K562 (cell line): Measurements from ENCODE around the gene SFR1. TPM values are rescaled to one million over a fixed set of nuclear protein-coding genes. Genes with fewer than 3 reads are reported as not detected.
A peak's percentile ranks its signal among the peaks of the same experiment; 100 is the strongest.

Source experiments
- BRCA1 ChIP-seq, 2 experiments: fragments of 450-650 bp in 1 of 2; sonication (generic) in 1 of 2; formaldehyde crosslinking in 1 of 2; IDR thresholded peaks; 2 replicates each; pipeline versions ENCODE4 v1.5.0 to v1.6.1; 2017 to 2020; ENCODE audit warnings: mild to moderate bottlenecking in 1 of 2, missing genetic modification reagents in 1 of 2
- CBX2 ChIP-seq: fragments of 200-600 bp; sonication (generic); IDR thresholded peaks from one replicate; pipeline ENCODE4 v1.6.1; 2012; ENCODE audit warnings: mild to moderate bottlenecking, low read length, inconsistent platforms; ENCODE audit not compliant: insufficient read depth, poor library complexity, severe bottlenecking
- HSF4 ChIP-seq: fragments of 250-450 bp; sonication (Bioruptor Pico); IDR thresholded peaks from 2 replicates; pipeline ENCODE4 v2.1.2; 2022; ENCODE audit warnings: mild to moderate bottlenecking, moderate library complexity, borderline replicate concordance
- MBD2 ChIP-seq: sonication (generic); IDR thresholded peaks from 2 replicates; pipeline ENCODE4 v1.6.1; 2016; ENCODE audit warnings: low read depth, borderline replicate concordance
- MXI1 ChIP-seq: IDR thresholded peaks from 2 replicates; pipeline ENCODE4 v1.6.1; 2011; ENCODE audit warnings: low read depth, mild to moderate bottlenecking, improper control_type of control experiment, low read length
- PML ChIP-seq: IDR thresholded peaks from 2 replicates; pipeline ENCODE4 v1.6.1; 2012; ENCODE audit warnings: low read length, inconsistent platforms
- RAD21 ChIP-seq, 2 experiments: fragments of 250-450 bp in 1 of 2; fragments of 450-650 bp in 1 of 2; sonication (Bioruptor Pico) in 1 of 2; formaldehyde crosslinking in 1 of 2; IDR thresholded peaks in 1 of 2; conservative IDR thresholded peaks in 1 of 2; 2 replicates each; pipeline versions ENCODE4 v1.4.0 to v1.8.0; 2020 to 2022; ENCODE audit warnings: mild to moderate bottlenecking in 2 of 2, moderate library complexity in 1 of 2
- RUNX1 ChIP-seq: sonication (generic); IDR thresholded peaks from 2 replicates; pipeline ENCODE4 v1.6.1; 2016; ENCODE audit warnings: antibody characterized with exemption, low read depth
- SMARCE1 ChIP-seq: fragments of 450-650 bp; IDR thresholded peaks from 2 replicates; pipeline ENCODE4 v1.7.1; 2016; ENCODE audit warnings: mild to moderate bottlenecking
- XRCC3 ChIP-seq: fragments of 450-650 bp; IDR thresholded peaks from 2 replicates; pipeline ENCODE4 v1.6.1; 2017; ENCODE audit warnings: mild to moderate bottlenecking, moderate library complexity
- ZBTB40 ChIP-seq, 2 experiments: fragments of 450-650 bp in 1 of 2; sonication (generic) in 1 of 2; formaldehyde crosslinking in 1 of 2; IDR thresholded peaks; 2 replicates each; pipeline versions ENCODE4 v1.7.1 to v1.9.0; 2016 to 2022; ENCODE audit warnings: inconsistent platforms in 1 of 2, mild to moderate bottlenecking in 1 of 2, missing genetic modification reagents in 1 of 2
- ZSCAN32 ChIP-seq: fragments of 450-650 bp; formaldehyde crosslinking; IDR thresholded peaks from 2 replicates; pipeline ENCODE4 v1.4.0; 2020; ENCODE audit warnings: mild to moderate bottlenecking, moderate library complexity
- polyA plus RNA-seq, 8 experiments: library from polyadenylated mRNA; depleted of rRNA in 4 of 8; stranded (reverse) in 5 of 8; unstranded in 3 of 8; fragments of >200 nt; fragmentation: Nextera tagmentation in 2 of 8; fragmentation: Illumina TruSeq in 1 of 8; extraction: Ambion mirVana in 2 of 8; extraction: Trizol in 1 of 8; gene quantifications; 2 replicates each; pipeline versions ENCODE4 v1.2.1 to v1.2.3, GENCODE V29; 2011 to 2014; ENCODE audit warnings: inconsistent platforms in 1 of 8, missing spikeins in 1 of 8
- total RNA-seq, 7 experiments: library from RNA; depleted of rRNA in 6 of 7; stranded (reverse); fragments of >200 nt in 6 of 7; fragmentation: Illumina TruSeq in 2 of 7; extraction: Trizol in 2 of 7; gene quantifications; 2 replicates each; pipeline versions ENCODE4 v1.2.1 to v1.2.3, GENCODE V29; 2011 to 2021; ENCODE audit warnings: low replicate concordance in 1 of 7
- TF ChIP-seq, protein P1 (sequence below): sonication (generic); formaldehyde crosslinking; IDR thresholded peaks from 2 replicates; pipeline ENCODE4 v1.8.0; 2023; ENCODE audit warnings: mild to moderate bottlenecking, missing genetic modification reagents

Gene SFR1
- total and polyA plus RNA-seq, 9 of the 15 experiments (the other 6 are each of a cell fraction or from before 2014, with no cell fraction given): 4.3 to 18.7 (median 9.1) TPM

- peak in 1 of 2 experiments; percentile 35; a peak in 3 of 4 replicates for TF ChIP-seq RAD21 (CRISPR knock-in tag; conservative IDR thresholded peaks at IDR 0.05 in 1 of 2, IDR thresholded peaks at IDR 0.05 in 1 of 2)
- no peak for TF ChIP-seq XRCC3
- no peak for TF ChIP-seq CBX2
- TF ChIP-seq ZBTB40 (IDR thresholded peaks at IDR 0.05): peak; percentile 38; the same call in 1 of the 2 replicates
- TF ChIP-seq ZBTB40 (CRISPR knock-in tag; IDR thresholded peaks at IDR 0.05): no peak
- TF ChIP-seq BRCA1 (IDR thresholded peaks at IDR 0.05): no peak
- TF ChIP-seq BRCA1 (CRISPR knock-in tag; IDR thresholded peaks at IDR 0.05): no peak
- no peak for TF ChIP-seq MXI1
- TF ChIP-seq SMARCE1: no peak
- peak; percentile 53; the same call in 1 of the 2 replicates for TF ChIP-seq PML
- TF ChIP-seq ZSCAN32 (CRISPR knock-in tag): no peak
- TF ChIP-seq HSF4 (CRISPR knock-in tag): no peak
- TF ChIP-seq RUNX1: no peak
- peak; percentile 44; the same call in 1 of the 2 replicates for TF ChIP-seq MBD2
- TF ChIP-seq, protein P1, sequence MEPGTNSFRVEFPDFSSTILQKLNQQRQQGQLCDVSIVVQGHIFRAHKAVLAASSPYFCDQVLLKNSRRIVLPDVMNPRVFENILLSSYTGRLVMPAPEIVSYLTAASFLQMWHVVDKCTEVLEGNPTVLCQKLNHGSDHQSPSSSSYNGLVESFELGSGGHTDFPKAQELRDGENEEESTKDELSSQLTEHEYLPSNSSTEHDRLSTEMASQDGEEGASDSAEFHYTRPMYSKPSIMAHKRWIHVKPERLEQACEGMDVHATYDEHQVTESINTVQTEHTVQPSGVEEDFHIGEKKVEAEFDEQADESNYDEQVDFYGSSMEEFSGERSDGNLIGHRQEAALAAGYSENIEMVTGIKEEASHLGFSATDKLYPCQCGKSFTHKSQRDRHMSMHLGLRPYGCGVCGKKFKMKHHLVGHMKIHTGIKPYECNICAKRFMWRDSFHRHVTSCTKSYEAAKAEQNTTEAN (CRISPR knock-in tag): no peak
Measured at GRCh38 chr10:104121485-104122224, at the start of gene SFR1 (continued).
